Dermis blood vessel endothelial cell (primary cell): ENCODE measurements around the gene NCAPD2. TPM values are rescaled to one million over a fixed set of nuclear protein-coding genes. Genes with fewer than 3 reads are reported as not detected.

ENCODE experiments used
- total RNA-seq: library from RNA; depleted of rRNA; stranded (reverse); fragments of >200 nt; gene quantifications from 2 replicates; pipeline ENCODE4 v1.2.3, GENCODE V29; 2014

The NCAPD2 gene
- total RNA-seq, 1 donor from 2014 or later, result 28.2 TPM

Other genes with a start within 250 kb of the NCAPD2 start
- 0.09 TPM in 1 of 2 replicates, not detected in the other for gene PLEKHG6, start 183.4 kb upstream of the NCAPD2 start, total RNA-seq
- gene TNFRSF1A, start 152.0 kb upstream of the NCAPD2 start, total RNA-seq, result 58.9 and 67.6 TPM in 2 replicates
- gene SCNN1A, start 118.5 kb upstream of the NCAPD2 start, total RNA-seq, result 1.5 and 7.1 TPM in 2 replicates
- 46.4 and 74.0 TPM in 2 replicates for gene LTBR, start 109.9 kb upstream of the NCAPD2 start, total RNA-seq
- gene CD27, start 49.1 kb upstream of the NCAPD2 start, total RNA-seq, result not detected in 2 replicates
- 23.0 and 26.1 TPM in 2 replicates for gene TAPBPL, start 42.1 kb upstream of the NCAPD2 start, total RNA-seq
- 0.51 and 4.1 TPM in 2 replicates for gene VAMP1, start 23.4 kb upstream of the NCAPD2 start, total RNA-seq
- 86.4 and 167 TPM in 2 replicates for gene MRPL51, start 840 bp upstream of the NCAPD2 start, total RNA-seq
- 4,017 and 6,422 TPM in 2 replicates for gene GAPDH, start 40.4 kb downstream of the NCAPD2 start, total RNA-seq
- 13.1 and 13.6 TPM in 2 replicates for gene IFFO1, start 61.9 kb downstream of the NCAPD2 start, total RNA-seq
- gene NOP2, start 74.2 kb downstream of the NCAPD2 start, total RNA-seq, result 15.5 and 19.3 TPM in 2 replicates
- gene CHD4, start 113.3 kb downstream of the NCAPD2 start, total RNA-seq, result 213 and 302 TPM in 2 replicates
- not detected in 2 replicates for gene LPAR5, start 141.9 kb downstream of the NCAPD2 start, total RNA-seq
- gene ACRBP, start 153.3 kb downstream of the NCAPD2 start, total RNA-seq, result 0.42 and 1.5 TPM in 2 replicates
- gene ING4, start 169.0 kb downstream of the NCAPD2 start, total RNA-seq, result 44.0 and 61.1 TPM in 2 replicates
- 12.1 and 15.9 TPM in 2 replicates for gene ZNF384, start 195.3 kb downstream of the NCAPD2 start, total RNA-seq
- not detected in 2 replicates for gene PIANP, start 206.7 kb downstream of the NCAPD2 start, total RNA-seq
- gene COPS7A, start 229.9 kb downstream of the NCAPD2 start, total RNA-seq, result 31.7 and 41.4 TPM in 2 replicates